ENCODE data around the gene ARHGAP1.
A peak's percentile ranks its signal among the peaks of the same experiment; 100 is the strongest.

ARHGAP1 gene

DNA sequence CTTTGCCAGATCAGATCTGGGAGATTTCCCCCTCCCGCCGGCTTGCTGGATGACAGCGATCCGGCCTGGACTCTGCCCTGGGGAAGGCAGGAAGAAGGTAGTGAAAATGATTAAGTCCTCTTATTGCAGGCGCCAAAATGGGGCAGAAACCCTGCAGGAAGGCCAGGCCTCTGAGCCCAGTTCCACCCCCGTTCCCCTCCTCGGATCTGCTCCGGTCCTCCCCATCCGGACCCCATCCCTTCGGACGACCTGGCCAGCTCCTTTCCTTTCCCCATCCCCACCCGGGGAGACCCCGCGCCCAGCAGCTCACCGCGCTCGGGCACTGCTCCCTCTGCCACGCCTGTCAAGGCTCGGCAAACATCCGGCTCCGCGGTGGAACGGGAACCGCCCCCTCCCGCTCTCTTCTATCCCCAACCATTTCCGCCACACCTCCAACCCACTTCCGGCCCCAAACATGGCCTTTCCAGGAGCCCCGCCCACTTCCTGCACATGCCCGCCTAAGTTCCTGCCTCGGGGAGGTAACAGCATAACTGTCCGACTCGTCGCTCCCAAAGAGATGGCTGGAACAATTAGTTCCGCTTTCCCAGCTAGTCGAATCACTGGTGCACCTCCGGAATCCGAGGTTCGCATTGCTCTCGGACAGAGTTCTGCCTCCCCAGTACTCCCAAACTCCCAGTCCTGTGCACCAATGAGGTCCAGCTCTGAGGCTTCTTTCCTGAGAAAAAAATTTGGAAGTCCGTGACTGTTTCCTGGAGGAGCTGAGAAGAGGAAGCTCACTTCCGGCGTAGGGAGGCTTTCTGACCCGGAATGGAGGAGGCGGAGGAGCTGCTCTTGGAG lies at the start of gene ARHGAP1, which contains the start of gene ZNF408:
Gene ARHGAP1 (minus strand): TSS at position 379 of the 837 bp plus-strand sequence. CDS start 4,512 bp downstream, outside the sequence.
Gene ZNF408 (plus strand): TSS at position 791 of the 837 bp plus-strand sequence. CDS start 17 bp downstream, at position 808.
- DNase-seq (ENCODE audit: low read depth in 2 of 2, low spot score in 1 of 2): peak; percentile 98

DNA sequence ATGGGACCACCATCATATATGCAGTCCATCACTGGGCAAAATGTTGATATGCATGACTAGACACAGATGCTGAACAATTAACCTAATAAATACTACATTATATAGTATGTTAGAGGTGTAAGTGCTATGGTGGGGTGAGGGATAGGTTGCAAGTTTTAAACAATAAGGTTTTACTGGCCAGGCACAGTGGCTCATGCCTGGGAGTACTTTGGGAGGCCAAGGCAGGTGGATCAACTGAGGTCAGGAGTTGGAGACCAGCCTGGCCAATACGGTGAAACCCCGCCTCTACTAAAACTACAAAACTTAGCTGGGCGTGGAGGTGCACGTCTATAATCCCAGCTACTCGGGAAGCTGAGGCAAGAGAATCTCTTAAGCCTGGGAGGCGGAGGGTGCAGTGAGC lies 46.7 kb upstream of the ARHGAP1 start:
- no peak for DNase-seq (ENCODE audit: low read depth in 2 of 2, low spot score in 1 of 2)

DNA sequence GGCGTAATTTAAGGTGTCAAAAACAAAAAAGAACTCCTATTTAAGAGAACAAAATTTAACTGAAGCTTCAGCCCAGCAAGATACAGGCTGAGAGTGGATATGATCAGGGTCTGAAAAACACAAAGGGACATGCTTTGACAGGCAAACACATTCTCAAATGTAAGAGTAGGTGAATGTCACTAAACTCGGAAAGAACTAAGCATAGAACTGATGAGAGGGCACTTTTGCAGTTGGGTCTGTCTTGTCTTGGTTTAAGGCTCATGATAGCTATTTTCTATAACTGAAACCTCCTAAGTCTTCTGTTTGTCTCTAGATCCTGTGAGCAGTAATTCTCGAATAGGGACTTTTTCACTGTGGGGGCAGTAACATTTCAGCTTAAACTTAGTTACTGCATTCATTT lies 45.6 kb upstream of the ARHGAP1 start:
- DNase-seq (ENCODE audit: low read depth in 2 of 2, low spot score in 1 of 2): no peak

DNA sequence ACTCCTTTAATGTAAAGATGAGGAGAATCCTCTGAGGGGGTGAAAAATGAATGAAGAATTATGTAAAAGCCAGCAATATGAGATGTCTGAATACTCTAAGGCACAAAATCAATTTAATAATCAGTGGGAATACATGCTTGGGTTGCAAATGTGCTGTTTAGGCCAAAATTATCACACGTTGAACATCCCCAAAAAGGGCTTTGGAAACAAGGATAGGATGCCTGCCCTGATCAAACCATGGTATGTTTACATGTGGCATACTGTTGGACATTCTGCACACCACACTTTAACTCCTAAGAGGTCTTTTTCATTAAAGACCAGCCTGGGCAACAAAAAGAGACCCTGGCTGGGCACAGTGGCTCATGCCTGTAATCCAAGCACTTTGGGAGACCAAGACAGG lies 44.9 kb upstream of the ARHGAP1 start:
- DNase-seq (ENCODE audit: low read depth in 2 of 2, low spot score in 1 of 2): no peak

DNA sequence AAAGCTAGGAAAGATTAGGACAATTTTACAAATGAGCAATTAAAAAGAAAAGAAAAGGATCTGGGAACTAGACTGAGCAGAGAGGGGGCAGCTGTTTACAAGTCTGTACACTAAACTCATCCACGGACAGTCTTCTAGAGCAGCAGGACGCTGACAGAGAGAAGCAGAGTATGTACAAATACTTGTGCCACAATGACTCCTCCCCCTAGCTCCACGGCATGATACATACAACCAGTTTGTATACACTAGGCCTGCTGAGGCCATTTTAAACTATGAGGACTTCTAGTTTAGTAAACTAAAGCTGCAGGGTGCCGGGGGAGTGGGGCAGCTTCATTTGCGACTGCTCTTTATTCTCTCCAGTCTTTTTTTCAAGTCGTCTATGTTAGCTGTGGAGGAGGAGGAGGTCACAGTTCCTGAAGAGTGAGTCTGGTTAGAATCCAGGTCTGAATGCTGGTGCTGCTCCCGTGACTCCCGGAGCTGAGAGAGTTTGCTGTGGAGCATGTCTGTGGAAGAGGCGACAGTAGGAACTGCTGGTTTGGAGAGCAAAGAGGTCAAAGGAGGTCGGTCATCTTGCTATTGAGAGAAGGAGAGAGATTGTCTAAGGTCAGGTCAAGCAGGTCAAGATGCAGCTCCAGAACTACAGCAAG lies 43.4 kb upstream of the ARHGAP1 start:
- no peak for DNase-seq (ENCODE audit: low read depth in 2 of 2, low spot score in 1 of 2)

DNA sequence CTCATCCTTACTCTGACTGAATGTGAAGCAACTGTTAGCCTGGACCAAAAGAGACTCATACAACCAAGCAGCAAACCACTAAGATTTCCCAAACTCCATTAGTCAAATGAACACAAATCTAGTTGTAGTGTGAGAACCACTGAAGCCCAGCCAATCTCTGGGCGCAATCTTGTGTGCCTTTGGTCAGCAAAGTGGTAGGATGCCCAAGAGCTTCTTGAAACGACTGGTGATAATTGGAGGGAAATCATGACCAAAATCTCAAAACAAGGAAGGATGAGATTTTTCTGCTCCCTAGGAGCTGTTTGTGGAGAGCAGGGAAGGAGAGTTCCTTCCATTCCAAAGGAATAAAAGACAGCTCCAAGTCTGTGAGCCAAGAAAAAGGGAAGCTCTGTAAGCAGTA lies 42.6 kb upstream of the ARHGAP1 start:
- no peak for DNase-seq (ENCODE audit: low read depth in 2 of 2, low spot score in 1 of 2)

DNA sequence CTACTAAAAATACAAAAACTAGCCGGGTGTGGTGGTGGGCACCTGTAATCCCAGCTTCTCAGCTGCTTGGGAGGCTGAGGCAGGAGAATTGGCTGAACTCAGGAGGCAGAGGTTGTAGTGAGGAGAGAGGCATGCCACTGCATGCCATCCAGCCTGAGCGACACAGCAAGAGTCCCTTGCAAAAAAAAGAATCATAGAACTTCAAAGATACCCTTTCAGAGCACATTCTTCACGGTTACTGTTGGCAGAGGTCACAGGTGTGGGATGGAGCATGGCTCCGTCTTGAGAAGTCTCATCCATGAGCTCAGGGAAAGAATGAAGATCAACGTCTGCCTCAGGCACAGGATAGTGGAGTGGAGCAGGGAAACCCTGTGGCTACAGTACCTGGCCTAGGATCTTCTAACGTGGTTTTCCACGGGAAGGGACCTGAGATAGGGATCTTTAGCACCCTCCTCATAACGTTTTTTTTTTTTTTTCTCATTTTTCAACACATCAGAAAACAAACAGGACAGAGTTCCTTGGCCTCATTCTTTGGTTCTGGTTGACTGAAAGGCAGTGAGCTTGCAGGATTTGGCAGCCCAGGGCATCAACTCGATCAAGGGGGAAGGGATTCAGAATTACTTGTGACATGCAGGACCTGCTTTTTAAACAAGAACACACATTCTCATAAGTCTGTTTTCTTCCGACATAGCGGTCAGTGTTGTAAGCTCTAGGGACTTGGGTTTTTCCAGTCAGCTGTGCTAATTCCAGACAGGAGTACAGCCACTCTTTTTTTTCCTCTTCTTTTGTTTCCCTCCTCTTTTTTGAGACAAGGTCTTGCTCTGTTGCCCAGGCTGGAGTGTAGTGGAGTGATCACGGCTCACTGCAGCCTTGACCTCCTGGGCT lies 41.4 kb upstream of the ARHGAP1 start:
- no peak for DNase-seq (ENCODE audit: low read depth in 2 of 2, low spot score in 1 of 2)

DNA sequence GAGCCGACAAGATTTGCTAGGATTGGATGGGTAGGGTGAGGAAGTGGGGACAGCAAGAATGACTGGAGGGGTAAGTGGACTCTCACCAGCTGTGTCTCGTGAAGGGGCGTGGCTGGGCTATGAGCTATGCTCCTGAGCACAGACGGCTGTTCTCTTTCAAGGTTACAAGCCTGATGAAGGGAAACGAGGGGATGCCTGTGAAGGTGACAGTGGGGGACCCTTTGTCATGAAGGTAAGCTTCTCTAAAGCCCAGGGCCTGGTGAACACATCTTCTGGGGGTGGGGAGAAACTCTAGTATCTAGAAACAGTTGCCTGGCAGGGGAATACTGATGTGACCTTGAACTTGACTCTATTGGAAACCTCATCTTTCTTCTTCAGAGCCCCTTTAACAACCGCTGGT lies 38.5 kb upstream of the ARHGAP1 start:
- no peak for DNase-seq (ENCODE audit: low read depth in 2 of 2, low spot score in 1 of 2)

DNA sequence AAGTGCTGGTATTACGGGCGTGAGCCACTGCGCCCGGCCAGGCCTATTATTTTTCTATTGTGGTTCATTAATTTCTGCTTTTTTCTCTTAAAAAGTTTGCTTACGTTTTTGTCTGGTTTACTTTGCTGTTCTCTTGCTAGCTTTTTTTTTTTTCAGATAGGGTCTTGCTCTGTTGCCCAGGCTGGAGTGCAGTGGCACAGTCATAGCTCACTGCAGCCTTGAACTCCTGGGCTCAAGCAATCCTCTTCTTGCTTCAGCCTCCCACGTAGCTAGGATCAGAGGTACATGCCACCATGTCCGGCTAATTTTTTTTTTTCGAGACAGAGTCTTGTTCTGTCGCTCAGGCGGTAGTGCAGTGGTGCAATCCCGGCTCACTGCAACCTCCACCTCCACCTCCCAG lies 37.3 kb upstream of the ARHGAP1 start:
- no peak for DNase-seq (ENCODE audit: low read depth in 2 of 2, low spot score in 1 of 2)

DNA sequence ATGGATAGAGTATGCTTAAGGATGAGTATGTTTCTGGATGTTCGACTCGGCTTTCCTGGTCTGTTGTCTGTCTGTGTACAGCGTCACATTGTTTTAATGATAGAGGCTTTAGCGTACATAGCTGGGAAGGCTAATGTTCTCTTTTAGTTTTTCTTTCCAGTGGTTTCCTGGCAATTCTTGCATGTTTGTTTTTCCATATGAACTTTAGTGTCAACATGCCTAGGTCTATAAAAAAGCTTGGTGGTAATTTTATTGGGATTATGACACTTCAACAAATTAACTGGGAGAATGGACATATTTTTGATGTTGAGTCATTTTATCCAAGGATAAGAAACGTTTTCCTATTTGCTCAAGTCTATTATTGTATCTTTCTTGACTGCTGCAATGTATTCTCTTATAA lies 36.2 kb upstream of the ARHGAP1 start:
- DNase-seq (ENCODE audit: low read depth in 2 of 2, low spot score in 1 of 2): no peak

DNA sequence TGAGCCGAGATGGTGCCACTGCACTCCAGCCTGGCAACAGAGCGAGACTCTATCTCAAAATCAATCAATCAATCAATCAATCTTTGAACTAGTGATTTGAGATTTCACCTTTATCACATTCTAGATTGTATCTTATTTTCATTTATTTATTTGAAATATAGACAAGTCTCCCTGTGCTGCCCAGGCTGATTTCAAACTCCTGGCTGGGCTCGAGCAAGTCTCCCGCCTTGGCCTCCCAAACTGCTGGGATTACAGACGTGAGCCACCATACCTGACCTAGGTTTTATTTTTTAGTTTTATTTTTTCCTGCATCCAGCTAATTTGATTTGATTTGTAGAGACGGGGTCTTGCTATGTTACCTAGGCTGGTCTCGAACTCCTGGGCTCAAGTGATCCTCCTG lies 35.7 kb upstream of the ARHGAP1 start:
- no peak for DNase-seq (ENCODE audit: low read depth in 2 of 2, low spot score in 1 of 2)

DNA sequence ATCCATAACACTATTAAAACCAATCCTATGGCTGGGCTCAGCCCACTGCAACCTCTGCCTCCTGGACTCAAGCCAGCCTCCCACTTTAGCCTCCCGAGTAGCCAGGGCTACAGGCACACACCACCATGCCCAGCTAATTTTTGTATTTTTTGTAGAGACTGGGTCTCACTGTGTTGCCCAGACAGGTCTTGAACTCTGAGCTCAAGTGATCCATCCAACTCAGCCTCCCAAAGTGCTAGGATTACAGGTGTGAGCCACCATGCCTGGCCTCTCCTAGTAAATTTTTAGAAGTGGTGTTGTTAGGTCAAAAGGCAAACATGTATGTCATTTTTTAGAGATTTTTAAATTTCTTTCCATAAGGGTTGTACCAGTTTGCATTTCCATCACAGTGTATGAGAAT lies 32.8 kb upstream of the ARHGAP1 start:
- no peak for DNase-seq (ENCODE audit: low read depth in 2 of 2, low spot score in 1 of 2)

DNA sequence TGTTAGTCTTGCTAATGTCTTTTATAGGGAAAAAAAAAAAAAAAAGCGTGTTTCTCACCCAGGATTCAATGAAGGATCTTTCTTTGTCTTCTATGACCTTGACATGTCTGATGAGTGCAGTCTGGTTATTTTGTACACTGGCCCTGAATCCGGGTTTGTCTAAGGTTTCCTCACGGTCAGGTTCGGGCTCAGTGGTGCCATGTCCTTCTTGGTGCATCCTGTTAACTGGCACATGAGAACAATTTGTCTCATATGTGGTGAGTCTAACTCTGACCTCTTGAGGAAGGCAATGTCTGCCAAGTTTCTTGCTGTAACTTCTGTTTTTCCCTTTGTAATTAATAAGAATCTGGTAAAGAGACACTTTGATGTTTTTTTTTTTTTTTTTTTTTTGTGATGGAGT lies 31.1 kb upstream of the ARHGAP1 start:
- DNase-seq (ENCODE audit: low read depth in 2 of 2, low spot score in 1 of 2): no peak

DNA sequence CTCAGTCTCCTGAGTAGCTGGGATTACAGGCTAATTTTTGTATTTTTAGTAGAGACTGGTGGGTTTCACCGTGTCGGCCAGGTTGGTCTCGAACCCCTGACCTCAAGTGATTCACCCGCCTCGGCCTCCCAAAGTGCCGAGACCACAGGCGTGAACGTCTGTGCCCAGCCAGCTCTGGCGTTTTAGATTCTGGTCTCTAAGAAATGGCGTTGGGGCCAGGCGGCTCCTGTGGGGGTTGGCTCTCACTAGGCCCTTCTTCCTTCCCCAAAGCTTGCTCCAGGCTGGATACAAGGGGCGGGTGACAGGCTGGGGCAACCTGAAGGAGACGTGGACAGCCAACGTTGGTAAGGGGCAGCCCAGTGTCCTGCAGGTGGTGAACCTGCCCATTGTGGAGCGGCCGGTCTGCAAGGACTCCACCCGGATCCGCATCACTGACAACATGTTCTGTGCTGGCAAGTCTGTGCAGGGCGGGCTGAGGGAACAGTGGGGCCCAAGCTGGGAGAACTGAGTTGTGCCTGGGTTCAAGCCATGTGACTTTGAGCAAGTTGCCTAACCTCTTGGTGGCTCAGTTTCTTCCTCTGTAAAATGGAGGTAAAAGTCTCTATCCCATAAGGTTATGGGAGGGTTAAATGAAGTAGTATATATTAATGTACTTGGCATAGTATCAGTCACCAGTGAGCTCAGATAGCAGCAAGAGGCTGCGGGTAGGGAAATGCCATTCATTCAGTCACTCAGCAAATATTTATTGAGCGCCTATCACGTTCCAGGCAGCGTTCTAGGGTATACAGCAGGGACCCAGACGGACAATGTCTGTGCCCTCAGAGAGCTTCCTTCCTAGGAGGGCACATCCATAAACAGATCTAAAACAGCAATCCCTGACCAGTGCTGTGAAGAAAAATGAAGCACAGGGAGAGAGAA lies 28.9 kb upstream of the ARHGAP1 start:
- DNase-seq (ENCODE audit: low read depth in 2 of 2, low spot score in 1 of 2): no peak

DNA sequence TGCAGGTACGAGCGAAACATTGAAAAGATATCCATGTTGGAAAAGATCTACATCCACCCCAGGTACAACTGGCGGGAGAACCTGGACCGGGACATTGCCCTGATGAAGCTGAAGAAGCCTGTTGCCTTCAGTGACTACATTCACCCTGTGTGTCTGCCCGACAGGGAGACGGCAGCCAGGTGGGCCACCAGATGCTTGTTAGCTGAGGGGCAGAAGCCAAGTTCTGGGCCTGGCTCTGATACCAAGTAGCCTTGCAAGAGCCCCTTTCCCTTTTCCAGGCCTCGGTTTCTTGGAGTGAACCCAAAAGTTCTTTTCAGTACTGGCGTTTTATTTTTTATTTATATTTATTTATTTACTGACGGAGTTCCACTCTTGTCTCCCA lies 28.2 kb upstream of the ARHGAP1 start:
- no peak for DNase-seq (ENCODE audit: low read depth in 2 of 2, low spot score in 1 of 2)

DNA sequence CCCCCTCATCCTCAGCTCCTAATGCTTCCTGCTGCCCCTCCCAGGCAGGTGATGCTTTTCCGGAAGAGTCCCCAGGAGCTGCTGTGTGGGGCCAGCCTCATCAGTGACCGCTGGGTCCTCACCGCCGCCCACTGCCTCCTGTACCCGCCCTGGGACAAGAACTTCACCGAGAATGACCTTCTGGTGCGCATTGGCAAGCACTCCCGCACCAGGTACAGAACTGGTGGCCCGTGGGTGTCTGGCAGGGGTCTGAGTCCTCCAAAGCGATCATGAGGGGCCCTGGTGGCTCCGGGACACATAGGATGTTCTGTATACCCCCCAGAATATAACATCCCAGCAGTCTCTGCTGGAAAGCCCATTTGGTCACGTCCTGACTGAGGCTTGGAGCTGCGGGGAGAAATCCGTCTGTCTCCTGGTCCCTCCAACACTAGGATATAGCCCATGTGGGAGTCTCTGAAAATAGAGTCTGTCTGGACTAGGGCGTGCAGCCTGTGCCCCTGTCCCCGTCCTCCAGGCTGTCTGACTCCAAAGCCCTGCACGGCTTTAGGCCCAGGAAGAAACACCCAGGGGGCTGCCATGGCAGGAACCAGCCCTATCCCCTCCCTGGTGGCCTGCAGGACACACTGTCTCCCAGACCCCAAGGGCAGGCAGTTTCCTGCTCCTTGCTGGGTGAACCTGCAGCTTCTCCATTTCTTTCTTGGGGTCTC lies 27.7 kb upstream of the ARHGAP1 start:
- DNase-seq (ENCODE audit: low read depth in 2 of 2, low spot score in 1 of 2): no peak

DNA sequence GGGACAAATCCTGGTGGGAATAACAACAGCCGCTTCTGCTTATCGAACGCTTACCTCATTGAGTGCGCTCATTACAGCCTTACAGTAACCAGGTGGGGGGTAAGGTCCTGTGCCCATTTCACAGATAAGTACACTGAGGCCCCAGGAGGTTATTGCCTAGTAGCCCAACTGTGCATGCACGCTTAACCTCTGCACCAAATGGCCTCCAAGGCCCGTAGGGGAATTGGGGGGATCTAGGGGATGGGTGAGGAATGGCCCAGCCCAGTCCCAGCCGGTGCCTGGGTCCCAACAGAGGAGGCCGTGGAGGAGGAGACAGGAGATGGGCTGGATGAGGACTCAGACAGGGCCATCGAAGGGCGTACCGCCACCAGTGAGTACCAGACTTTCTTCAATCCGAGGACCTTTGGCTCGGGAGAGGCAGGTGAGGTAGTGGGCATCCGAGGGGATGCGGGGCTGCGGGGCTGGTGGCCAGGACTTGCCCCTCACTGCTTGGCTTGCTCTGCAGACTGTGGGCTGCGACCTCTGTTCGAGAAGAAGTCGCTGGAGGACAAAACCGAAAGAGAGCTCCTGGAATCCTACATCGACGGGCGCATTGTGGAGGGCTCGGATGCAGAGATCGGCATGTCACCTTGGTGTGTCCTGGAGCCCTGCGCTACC lies 25.9 kb upstream of the ARHGAP1 start:
- DNase-seq (ENCODE audit: low read depth in 2 of 2, low spot score in 1 of 2): no peak

DNA sequence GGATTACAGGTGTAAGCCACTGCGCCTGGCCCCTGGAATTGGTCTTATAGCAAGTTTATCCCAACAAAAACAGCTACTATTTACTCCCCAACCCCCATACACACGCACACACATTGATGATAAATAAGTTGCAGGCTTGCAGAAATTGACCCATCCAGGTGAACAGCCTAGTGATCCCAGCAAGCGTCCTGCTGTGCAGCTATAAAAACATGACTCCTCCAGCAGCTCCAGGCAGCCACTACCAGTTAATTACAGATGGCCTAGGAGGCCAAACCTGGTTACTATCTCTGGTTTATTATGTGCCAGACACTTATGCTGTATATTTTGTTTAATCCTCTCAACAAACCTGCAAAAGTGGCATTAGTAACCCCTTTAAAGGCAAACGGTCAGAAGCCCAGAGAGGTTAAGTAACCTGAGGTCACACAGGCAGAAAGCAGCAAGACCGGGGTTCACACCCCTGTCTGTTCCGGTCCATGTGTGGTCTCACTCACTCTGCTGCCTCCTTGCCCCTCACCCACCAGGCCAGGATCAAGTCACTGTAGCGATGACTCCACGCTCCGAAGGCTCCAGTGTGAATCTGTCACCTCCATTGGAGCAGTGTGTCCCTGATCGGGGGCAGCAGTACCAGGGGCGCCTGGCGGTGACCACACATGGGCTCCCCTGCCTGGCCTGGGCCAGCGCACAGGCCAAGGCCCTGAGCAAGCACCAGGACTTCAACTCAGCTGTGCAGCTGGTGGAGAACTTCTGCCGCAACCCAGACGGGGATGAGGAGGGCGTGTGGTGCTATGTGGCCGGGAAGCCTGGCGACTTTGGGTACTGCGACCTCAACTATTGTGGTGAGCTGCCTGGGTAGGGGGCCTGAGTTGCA lies 25.2 kb upstream of the ARHGAP1 start:
- no peak for DNase-seq (ENCODE audit: low read depth in 2 of 2, low spot score in 1 of 2)
